Type B pancreatic cell (in vitro differentiated cells): ENCODE results near the gene C11orf42. TPM values are rescaled to one million over a fixed set of nuclear protein-coding genes. Genes with fewer than 3 reads are reported as not detected.

Source experiments
- DNase-seq: peaks from one replicate; pipeline ENCODE4 v3.0.0; 2021; ENCODE audit warnings: mixed read lengths; ENCODE audit not compliant: unreplicated experiment; ENCODE audit errors: extremely low spot score
- H3K27ac Mint-ChIP-seq: 2 replicates; pipeline ENCODE4 v1.8.0; 2021; ENCODE audit warnings: mild to moderate bottlenecking, mixed read lengths
- H3K27me3 Mint-ChIP-seq: 2 replicates; pipeline ENCODE4 v1.8.0; 2021; ENCODE audit warnings: mixed read lengths
- H3K36me3 Mint-ChIP-seq: 2 replicates; pipeline ENCODE4 v1.8.0; 2021; ENCODE audit warnings: mixed read lengths
- H3K4me1 Mint-ChIP-seq: one replicate; pipeline ENCODE4 v1.8.0; 2021; ENCODE audit warnings: mixed read lengths; ENCODE audit not compliant: unreplicated experiment
- H3K4me3 Mint-ChIP-seq: 2 replicates; pipeline ENCODE4 v1.8.0; 2021; ENCODE audit warnings: mild to moderate bottlenecking, mixed read lengths
- H3K9me3 Mint-ChIP-seq: 2 replicates; pipeline ENCODE4 v1.8.0; 2021; ENCODE audit warnings: mixed read lengths
- total RNA-seq: library from RNA; stranded (reverse); gene quantifications from 2 replicates; pipeline ENCODE4 v1.2.1, GENCODE V29; 2021; ENCODE audit warnings: low replicate concordance
- TF ChIP-seq, protein P1 (sequence below): fragments of 200-600 bp; sonication (generic); conservative IDR thresholded peaks from 2 replicates; pipeline ENCODE4 v1.5.0; 2021; ENCODE audit warnings: antibody characterized with exemption, mild to moderate bottlenecking

C11orf42 gene
- total RNA-seq, 1 donor from 2014 or later = not detected

DNA sequence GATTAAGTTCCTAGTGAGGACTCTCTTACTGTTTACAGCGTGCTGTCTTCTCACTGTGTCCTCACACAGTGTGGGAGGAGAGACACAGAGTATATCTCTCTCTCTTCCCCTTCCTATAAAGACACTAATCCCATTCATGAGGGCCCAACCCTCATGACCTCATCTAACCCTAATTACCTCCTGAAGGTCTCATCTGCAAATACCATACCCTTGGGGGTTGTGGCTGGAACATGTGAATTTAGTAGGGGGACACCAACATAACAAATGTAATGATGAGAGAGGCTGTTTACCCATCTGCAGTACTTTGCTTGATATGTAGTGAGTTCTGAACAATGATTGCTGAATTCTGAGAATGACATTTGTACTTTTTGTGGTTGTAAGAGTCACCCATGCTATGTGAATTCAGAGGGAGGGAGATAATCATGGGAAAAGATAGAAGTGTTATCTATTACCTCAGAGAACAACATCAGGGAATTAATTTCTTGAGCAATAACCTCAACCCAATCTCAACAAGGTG lies 11.2 kb upstream of the C11orf42 start:
- Mint-ChIP-seq H3K27me3 (no peaks in the 10 kb centered on the region), H3K9me3 (no peaks in the 10 kb centered on the region), H3K36me3 (no peaks in the 10 kb centered on the region), H3K27ac (no peak overlapping the region), H3K4me1 (no peaks in the 10 kb centered on the region), H3K4me3 (no peak overlapping the region)
- TF ChIP-seq, protein P1, sequence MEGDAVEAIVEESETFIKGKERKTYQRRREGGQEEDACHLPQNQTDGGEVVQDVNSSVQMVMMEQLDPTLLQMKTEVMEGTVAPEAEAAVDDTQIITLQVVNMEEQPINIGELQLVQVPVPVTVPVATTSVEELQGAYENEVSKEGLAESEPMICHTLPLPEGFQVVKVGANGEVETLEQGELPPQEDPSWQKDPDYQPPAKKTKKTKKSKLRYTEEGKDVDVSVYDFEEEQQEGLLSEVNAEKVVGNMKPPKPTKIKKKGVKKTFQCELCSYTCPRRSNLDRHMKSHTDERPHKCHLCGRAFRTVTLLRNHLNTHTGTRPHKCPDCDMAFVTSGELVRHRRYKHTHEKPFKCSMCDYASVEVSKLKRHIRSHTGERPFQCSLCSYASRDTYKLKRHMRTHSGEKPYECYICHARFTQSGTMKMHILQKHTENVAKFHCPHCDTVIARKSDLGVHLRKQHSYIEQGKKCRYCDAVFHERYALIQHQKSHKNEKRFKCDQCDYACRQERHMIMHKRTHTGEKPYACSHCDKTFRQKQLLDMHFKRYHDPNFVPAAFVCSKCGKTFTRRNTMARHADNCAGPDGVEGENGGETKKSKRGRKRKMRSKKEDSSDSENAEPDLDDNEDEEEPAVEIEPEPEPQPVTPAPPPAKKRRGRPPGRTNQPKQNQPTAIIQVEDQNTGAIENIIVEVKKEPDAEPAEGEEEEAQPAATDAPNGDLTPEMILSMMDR = no peak
- no peak for DNase-seq

DNA sequence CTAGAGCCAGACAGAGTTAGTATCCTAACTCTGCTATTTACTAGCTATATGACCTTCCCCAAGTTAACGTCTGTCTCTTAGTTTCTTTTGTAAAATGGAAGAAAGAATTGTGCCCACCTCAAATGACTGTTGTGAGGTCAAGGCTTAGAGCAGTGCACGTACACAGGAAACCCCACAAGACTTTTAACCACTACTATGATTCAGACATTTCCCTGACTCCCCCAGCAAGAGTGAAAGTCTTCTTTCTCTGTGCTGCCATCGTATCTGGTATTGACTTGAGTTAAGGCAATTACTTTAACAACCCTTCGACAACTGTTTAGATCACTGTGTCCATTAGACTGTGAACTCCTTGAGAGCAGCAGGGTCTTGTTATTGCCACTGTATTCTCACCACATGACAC lies 9.0 kb upstream of the C11orf42 start:
- no peak for DNase-seq
- no peak overlapping the region for H3K4me3 Mint-ChIP-seq
- H3K27me3 Mint-ChIP-seq = no peaks in the 10 kb centered on the region
- H3K9me3 Mint-ChIP-seq = no peaks in the 10 kb centered on the region
- H3K4me1 Mint-ChIP-seq = no peaks in the 10 kb centered on the region
- H3K36me3 Mint-ChIP-seq = no peaks in the 10 kb centered on the region
- TF ChIP-seq, protein P1 = no peak
- H3K27ac Mint-ChIP-seq = no peak overlapping the region

DNA sequence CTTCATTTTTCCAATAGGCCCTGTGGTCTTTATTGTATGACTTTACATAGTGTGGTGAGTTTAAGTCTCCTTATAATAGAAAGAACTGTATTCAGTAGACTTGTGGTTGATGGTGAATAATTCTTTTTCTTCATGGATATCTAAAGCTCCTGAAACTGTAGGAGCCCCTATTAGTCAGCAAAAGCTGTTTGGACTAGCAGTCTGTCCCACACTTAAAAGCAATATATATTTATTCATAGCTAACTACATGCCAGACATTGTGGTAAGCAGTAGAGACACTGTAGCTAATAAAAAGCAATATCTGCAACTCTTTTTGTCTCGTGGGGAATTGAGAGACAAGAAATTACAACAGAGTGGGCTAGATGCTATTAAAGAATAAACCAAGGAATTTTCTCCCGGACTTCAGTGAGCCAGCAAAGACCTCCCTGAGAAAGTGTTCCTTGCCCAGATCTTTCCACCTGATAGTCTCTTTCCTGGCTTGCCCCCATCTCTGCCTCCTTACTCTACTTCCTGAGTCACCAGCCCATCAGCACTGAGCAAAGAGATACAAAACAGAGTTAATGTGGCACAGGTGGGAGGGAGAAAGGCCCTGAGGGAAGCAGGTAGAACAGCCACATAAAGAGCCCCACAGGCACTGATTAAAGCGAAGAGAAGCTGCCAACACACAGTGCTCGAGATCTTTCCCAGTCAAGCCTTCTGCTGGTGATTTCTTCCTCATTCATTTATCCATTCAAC lies 7.7 kb upstream of the C11orf42 start:
- Mint-ChIP-seq H3K4me3 (no peak overlapping the region), H3K4me1 (no peaks in the 10 kb centered on the region), H3K27ac (no peak overlapping the region), H3K9me3 (no peaks in the 10 kb centered on the region), H3K36me3 (no peaks in the 10 kb centered on the region), H3K27me3 (no peaks in the 10 kb centered on the region)
- no peak for DNase-seq
- TF ChIP-seq, protein P1 = no peak

DNA sequence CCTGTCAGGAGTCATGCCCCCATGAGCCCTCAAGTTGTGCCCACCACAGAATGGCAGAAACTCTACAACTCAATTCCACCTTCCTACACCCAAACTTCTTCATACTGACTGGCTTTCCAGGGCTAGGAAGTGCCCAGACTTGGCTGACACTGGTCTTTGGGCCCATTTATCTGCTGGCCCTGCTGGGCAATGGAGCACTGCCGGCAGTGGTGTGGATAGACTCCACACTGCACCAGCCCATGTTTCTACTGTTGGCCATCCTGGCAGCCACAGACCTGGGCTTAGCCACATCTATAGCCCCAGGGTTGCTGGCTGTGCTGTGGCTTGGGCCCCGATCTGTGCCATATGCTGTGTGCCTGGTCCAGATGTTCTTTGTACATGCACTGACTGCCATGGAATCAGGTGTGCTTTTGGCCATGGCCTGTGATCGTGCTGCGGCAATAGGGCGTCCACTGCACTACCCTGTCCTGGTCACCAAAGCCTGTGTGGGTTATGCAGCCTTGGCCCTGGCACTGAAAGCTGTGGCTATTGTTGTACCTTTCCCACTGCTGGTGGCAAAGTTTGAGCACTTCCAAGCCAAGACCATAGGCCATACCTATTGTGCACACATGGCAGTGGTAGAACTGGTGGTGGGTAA lies 6.1 kb upstream of the C11orf42 start, which contains the start of gene OR52W1:
OR52W1 (plus strand) TSS at position 51 of the 637 bp plus-strand sequence; CDS start at position 51, 0 bp downstream.
- Mint-ChIP-seq H3K27ac (no peak within 1 kb of the TSS), H3K27me3 (no peaks in the 10 kb centered on the region), H3K36me3 (no peaks in the 10 kb centered on the region), H3K9me3 (no peaks in the 10 kb centered on the region), H3K4me3 (no peak within 1 kb of the TSS), H3K4me1 (no peaks in the 10 kb centered on the region)
- TF ChIP-seq, protein P1 = no peak
- no peak for DNase-seq

DNA sequence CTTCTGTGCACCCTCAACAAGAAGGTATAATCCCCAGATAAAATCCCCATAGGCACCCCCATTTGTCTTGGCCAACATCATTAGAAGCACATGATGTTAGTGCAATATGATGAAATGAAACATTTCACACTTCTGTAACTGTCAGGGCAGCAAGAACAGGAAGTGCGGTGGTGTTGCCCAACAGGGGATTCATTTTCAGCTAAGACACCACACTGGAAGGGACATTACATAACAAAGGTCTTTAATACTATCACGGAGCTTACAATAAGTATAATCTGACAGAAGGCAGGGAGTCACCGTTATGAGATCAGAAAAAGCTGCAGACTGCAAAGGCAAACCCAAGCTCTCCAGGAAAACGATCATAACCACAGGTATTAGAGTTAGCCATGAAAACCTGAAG lies 4.4 kb upstream of the C11orf42 start:
- TF ChIP-seq, protein P1 = no peak
- DNase-seq = no peak
- no peak overlapping the region for H3K4me3 Mint-ChIP-seq
- no peaks in the 10 kb centered on the region for H3K27me3 Mint-ChIP-seq
- no peak overlapping the region for H3K27ac Mint-ChIP-seq
- H3K9me3 Mint-ChIP-seq = no peaks in the 10 kb centered on the region
- H3K36me3 Mint-ChIP-seq = peaks cover 9% of the 10 kb centered on the region
- no peaks in the 10 kb centered on the region for H3K4me1 Mint-ChIP-seq
